Measurements from ENCODE around the gene PHC3. TPM values are rescaled to one million over a fixed set of nuclear protein-coding genes. Genes with fewer than 3 reads are reported as not detected.

The PHC3 gene
- total RNA-seq, 1 donor from 2014 or later = 105 TPM

GRCh38 chr3:170222647-170223541, 41.4 kb upstream of the PHC3 start:
- CTCF ChIA-PET = no interaction called here
- Mint-ChIP-seq H3K27me3 (no peaks in the 10 kb centered on the region), H3K4me3 (peak overlapping the region; percentile 95), H3K36me3 (ENCODE audit: low read depth) (no peaks in the 10 kb centered on the region), H3K27ac (no peak overlapping the region), H3K4me1 (peaks cover 14% of the 10 kb centered on the region), H3K9me3 (no peaks in the 10 kb centered on the region)
- ATAC-seq (ENCODE audit: low read depth) = peak; percentile 43
- intact Hi-C loops (cut with micrococcal nuclease) = loop anchor here (2.0 to 5.0 kb wide), 4 partner anchors 34 to 144 kb away; partner anchors contain the start of gene PHC3
- DNase-seq = no peak
- POLR2A ChIA-PET = interaction anchor here (1.7 kb wide), 1 partner anchor 134 kb away, joined by 7 read pairs; the partner anchor contains the start of gene SKIL
- no peak for TF ChIP-seq CTCF (IDR thresholded peaks at IDR 0.05)

GRCh38 chr3:170221924-170222646, 40.6 kb upstream of the PHC3 start, which contains the start of gene PRKCI:
Gene PRKCI (plus strand): TSS chr3:170222424. CDS start chr3:170222670, 246 bp downstream.
- Mint-ChIP-seq H3K36me3 (ENCODE audit: low read depth) (no peaks in the 10 kb centered on the region), H3K4me3 (peak within 1 kb of the TSS; percentile 95), H3K9me3 (no peaks in the 10 kb centered on the region), H3K27me3 (no peaks in the 10 kb centered on the region), H3K4me1 (peaks cover 14% of the 10 kb centered on the region), H3K27ac (peak within 1 kb of the TSS; percentile 73)
- CTCF ChIA-PET = no interaction called here
- no peak for TF ChIP-seq CTCF (IDR thresholded peaks at IDR 0.05)
- ATAC-seq (ENCODE audit: low read depth) = peak; percentile 94
- POLR2A ChIA-PET = interaction anchor here (0.7 to 1.7 kb wide), 2 partner anchors 41 to 135 kb away, joined by 3 to 7 read pairs; partner anchors contain the start of genes PHC3 and SKIL
- DNase-seq = peak; percentile 64
- intact Hi-C loops (cut with micrococcal nuclease) = loop anchor here (2.0 to 5.0 kb wide), 4 partner anchors 35 to 145 kb away; partner anchors contain the start of gene PHC3

- H3K4me1 Mint-ChIP-seq = peaks cover 14% of the 10 kb centered on the region
- H3K36me3 Mint-ChIP-seq (ENCODE audit: low read depth) = no peaks in the 10 kb centered on the region
- H3K27ac Mint-ChIP-seq = no peak overlapping the region
- POLR2A ChIA-PET = interaction anchor here (0.7 kb wide), 1 partner anchor 92 kb away, joined by 5 read pairs; no protein-coding TSS in a partner anchor
- DNase-seq (no peak), ATAC-seq (ENCODE audit: low read depth) (no peak)
- no peak for TF ChIP-seq CTCF (IDR thresholded peaks at IDR 0.05)
- intact Hi-C loops (cut with micrococcal nuclease) = loop anchor here (5.0 kb wide), 3 partner anchors 36 to 146 kb away; no protein-coding TSS in a partner anchor
- H3K4me3 Mint-ChIP-seq = peak overlapping the region; percentile 11
- H3K9me3 Mint-ChIP-seq = no peaks in the 10 kb centered on the region
- no peaks in the 10 kb centered on the region for H3K27me3 Mint-ChIP-seq
- CTCF ChIA-PET = interaction anchor here (0.6 kb wide), 1 partner anchor 38 kb away, joined by 4 read pairs; no protein-coding TSS in a partner anchor
These were observed 39.3 kb upstream of the PHC3 start for GRCh38 chr3:170220871-170221270.

- H3K36me3 Mint-ChIP-seq (ENCODE audit: low read depth) = no peaks in the 10 kb centered on the region
- peaks cover 14% of the 10 kb centered on the region for H3K4me1 Mint-ChIP-seq
- H3K4me3 Mint-ChIP-seq = no peak overlapping the region
- H3K27ac Mint-ChIP-seq = no peak overlapping the region
- H3K27me3 Mint-ChIP-seq = no peaks in the 10 kb centered on the region
- TF ChIP-seq CTCF (IDR thresholded peaks at IDR 0.05) = no peak
- ChIA-PET POLR2A (no interaction called here), CTCF (no interaction called here)
- no peaks in the 10 kb centered on the region for H3K9me3 Mint-ChIP-seq
- intact Hi-C loops (cut with micrococcal nuclease) = loop anchor here (5.0 kb wide), 3 partner anchors 37 to 147 kb away; no protein-coding TSS in a partner anchor
- ATAC-seq (ENCODE audit: low read depth) (no peak), DNase-seq (no peak)
These were observed 38.3 kb upstream of the PHC3 start for GRCh38 chr3:170219850-170220249.

Measured in activated B cell treated with CpG ODN at 0.5 μM for 24 hours (primary cell).